ENCODE data around the gene FMNL2. TPM values are rescaled to one million over a fixed set of nuclear protein-coding genes. Genes with fewer than 3 reads are reported as not detected.

Gene FMNL2
- total and polyA plus RNA-seq, 2 of the 4 experiments (the other 2 are of a cell fraction), result 10.9 to 11.4 TPM

- H2BK120ac ChIP-seq (ENCODE audit: low read depth, low read length), result no peak overlapping the region
- no peak overlapping the region for H3K18ac ChIP-seq (ENCODE audit: low read depth, low read length)
- no peak overlapping the region for H3K27ac ChIP-seq (ENCODE audit: insufficient read depth, low read length)
- 64% methylated on average over 1 of the region's 1 CpG; no CpG with 5 or more reads in 1 of the 2 experiments for WGBS, 2 experiments (ENCODE audit: extremely low coverage in 2 of 2, insufficient read length in 1 of 2)
- no TSS peak for BruUV-seq (replicated peaks)
- H4K5ac ChIP-seq (ENCODE audit: low read depth, low read length), result no peak overlapping the region
- H4K20me1 ChIP-seq (ENCODE audit: insufficient read depth, low read length), result no peaks in the 10 kb centered on the region
- H3K9ac ChIP-seq (ENCODE audit: low read depth, low read length), result no peak overlapping the region
- H3K79me1 ChIP-seq (ENCODE audit: low read depth in 1 of 2, low read length in 2 of 2), result peaks cover 0 to 3% of the 10 kb centered on the region in 2 experiments; a peak in 2 of 4 replicates
- ChIA-PET POLR2A (ENCODE audit: unreplicated experiment) (no interaction called here), CTCF (no interaction called here)
- H2BK20ac ChIP-seq (ENCODE audit: low read depth, low read length), result no peak overlapping the region
- no peak overlapping the region for H3K23ac ChIP-seq (ENCODE audit: low read depth, low read length)
- no peak overlapping the region for H4K8ac ChIP-seq (ENCODE audit: low read depth in 2 of 2, low read length in 2 of 2)
- no peak overlapping the region for H3K4me3 ChIP-seq (ENCODE audit: insufficient read depth, low read depth, low read length)
- DNase-seq (peak; percentile 37), ATAC-seq (ENCODE audit: low read depth) (peak; percentile 56)
- no peak overlapping the region for H3K14ac ChIP-seq (replicated peaks; ENCODE audit: low read depth, low read length)
- H3K4me1 ChIP-seq (ENCODE audit: control insufficient read depth, insufficient read depth, low read length), result peaks cover 6% of the 10 kb centered on the region; the same call in 1 of the 2 replicates
- in situ Hi-C loops (cut with MboI; ENCODE audit: low sequenced_read_pairs), result no loop called here
- no peak overlapping the region for H3K56ac ChIP-seq (ENCODE audit: extremely low read depth, insufficient read depth, low read length)
- H3K4me2 ChIP-seq (ENCODE audit: low read depth, low read length), result no peak overlapping the region
- no peak overlapping the region for H2BK15ac ChIP-seq (ENCODE audit: low read depth, low read length)
- no peak overlapping the region for H4K91ac ChIP-seq (ENCODE audit: insufficient read depth, low read depth, low read length)
- intact Hi-C loops (cut with micrococcal nuclease), result no loop called here
- H2AK5ac ChIP-seq (ENCODE audit: low read depth, low read length), result no peak overlapping the region
- H2AK9ac ChIP-seq (replicated peaks; ENCODE audit: low read depth, low read length, poor library complexity), result no peak overlapping the region
- no peaks in the 10 kb centered on the region for H3K9me3 ChIP-seq (ENCODE audit: control insufficient read depth, insufficient read depth, low read length)
- H2BK5ac ChIP-seq (ENCODE audit: low read depth, low read length, poor library complexity, severe bottlenecking), result no peak overlapping the region
- H3K36me3 ChIP-seq (ENCODE audit: control insufficient read depth, insufficient read depth, low read length), result no peaks in the 10 kb centered on the region
- TF ChIP-seq CTCF (conservative IDR thresholded peaks at IDR 0.05; ENCODE audit: low read depth, low read length) (no peak), FOS (IDR thresholded peaks at IDR 0.05; ENCODE audit: low read depth, low read length) (no peak), CEBPB (IDR thresholded peaks at IDR 0.05; ENCODE audit: low read depth, low read length) (no peak), NFE2L2 (IDR thresholded peaks at IDR 0.05; ENCODE audit: low read depth, low read length) (no peak), MAFK (IDR thresholded peaks at IDR 0.05; ENCODE audit: low read depth, low read length) (no peak), RCOR1 (IDR thresholded peaks at IDR 0.05; ENCODE audit: insufficient replicate concordance, low read length) (no peak), CHD1 (IDR thresholded peaks at IDR 0.05; ENCODE audit: low read depth, low read length) (no peak), RAD21 (IDR thresholded peaks at IDR 0.05; ENCODE audit: low read length) (no peak), BHLHE40 (IDR thresholded peaks at IDR 0.05; ENCODE audit: low read depth, low read length) (no peak), ELK1 (IDR thresholded peaks at IDR 0.05; ENCODE audit: borderline replicate concordance, low read depth, low read length) (no peak), MXI1 (IDR thresholded peaks at IDR 0.05; ENCODE audit: borderline replicate concordance, low read depth, low read length) (no peak), SMC3 (IDR thresholded peaks at IDR 0.05; ENCODE audit: low read depth, low read length) (no peak), MAZ (IDR thresholded peaks at IDR 0.05; ENCODE audit: borderline replicate concordance, low read depth, low read length) (no peak)
- no peaks in the 10 kb centered on the region for H3K9me1 ChIP-seq (ENCODE audit: insufficient read depth, low read length)
- no peak overlapping the region for H2AFZ ChIP-seq (replicated peaks; ENCODE audit: low read length, poor library complexity)
- no peak overlapping the region for H3K4ac ChIP-seq (ENCODE audit: low read depth, low read length)
- H3K27me3 ChIP-seq (ENCODE audit: control insufficient read depth, insufficient read depth, low read length), result no peaks in the 10 kb centered on the region
- dilution Hi-C loops (cut with HindIII; ENCODE audit: low sequenced_read_pairs, unreplicated experiment), result no loop called here
Measured at GRCh38 chr2:152577579-152577978, 242.6 kb downstream of the FMNL2 start.

Measured in IMR-90 (cell line).